Kidney (tissue), 14 donors: ENCODE data around the gene MDGA2. TPM values are rescaled to one million over a fixed set of nuclear protein-coding genes. Genes with fewer than 3 reads are reported as not detected.

ENCODE experiments used
- DNase-seq, 5 donors: peaks; one replicate each; pipeline ENCODE4 v3.0.0-alpha.2; 2013 to 2020
- FAIRE-seq: peaks from 2 replicates; lab custom pipeline; 2012; peaks lifted over from hg19 to GRCh38; lab: Jason Lieb, UNC
- H3K27ac ChIP-seq, 2 donors: one replicate each; pipeline ENCODE4 v1.7.0; 2013; ENCODE audit warnings: low read depth in 2 of 2, low read length in 2 of 2, inconsistent platforms in 1 of 2
- H3K27me3 ChIP-seq: one replicate; pipeline ENCODE4 v1.7.1; 2013; ENCODE audit warnings: low read length, inconsistent platforms; ENCODE audit not compliant: control insufficient read depth, insufficient read depth
- H3K36me3 ChIP-seq, 3 donors: one replicate each; pipeline versions ENCODE4 v1.7.0 to v1.7.1; 2013; ENCODE audit warnings: low read length in 3 of 3, control low read depth in 1 of 3, inconsistent platforms in 1 of 3; ENCODE audit not compliant: insufficient read depth in 3 of 3, control insufficient read depth in 2 of 3
- H3K4me1 ChIP-seq, 3 donors: one replicate each; pipeline versions ENCODE4 v1.7.0 to v1.7.1; 2013; ENCODE audit warnings: low read length in 3 of 3, inconsistent platforms in 1 of 3, low read depth in 1 of 3; ENCODE audit not compliant: control insufficient read depth in 2 of 3, insufficient read depth in 2 of 3
- H3K4me3 ChIP-seq, 3 donors: one replicate each; pipeline versions ENCODE4 v1.7.0 to v1.8.1; 2013; ENCODE audit warnings: low read length in 3 of 3, control low read depth in 1 of 3, inconsistent platforms in 1 of 3
- H3K9ac ChIP-seq, 3 donors: one replicate each; pipeline versions ENCODE4 v1.7.0 to v1.7.1; 2013; ENCODE audit warnings: low read length in 3 of 3, control low read depth in 1 of 3, inconsistent platforms in 1 of 3
- H3K9me3 ChIP-seq, 3 donors: one replicate each; pipeline versions ENCODE4 v1.7.0 to v1.7.1; 2013; ENCODE audit warnings: low read length in 3 of 3, control low read depth in 1 of 3, inconsistent platforms in 1 of 3; ENCODE audit not compliant: control insufficient read depth in 2 of 3, insufficient read depth in 1 of 3
- intact Hi-C: fragments of 100-400 bp; cut with DNase I; formaldehyde crosslinking; loops from one replicate; pipeline ENCODE4 v1.11.1; 2022
- polyA plus RNA-seq: library from polyadenylated mRNA; stranded (reverse); fragments of 350-450 nt; fragmentation: Illumina TruSeq; extraction: RNeasy Lipid Tissue Mini Kit (QIAGEN cat#74804); gene quantifications from one replicate; pipeline ENCODE4 v1.2.3, GENCODE V29; 2014; ENCODE audit warnings: low read depth, low replicate concordance; ENCODE audit not compliant: insufficient read depth
- total RNA-seq: library from RNA; stranded (reverse); fragmentation: NEBNext Ultra II Directional; extraction: Animal tissue kit (Norgen Biotek cat#: 25700); gene quantifications from one replicate; pipeline ENCODE4 v1.2.1, GENCODE V29; 2021
- TF ChIP-seq, protein P1 (sequence below): IDR thresholded peaks from 3 replicates; pipeline ENCODE4 v1.5.1; 2012; ENCODE audit warnings: mild to moderate bottlenecking, moderate library complexity, borderline replicate concordance; ENCODE audit not compliant: insufficient read depth; ENCODE audit errors: extremely low read depth
- donor health status: control.
- donor health status: control.
- donor health status: control.
- donor health status: control.
- donor health status: control.
- donor health status: DM: yes; HTN: yes; CAD: no.
- donor health status: Normal renal cell carcinoma (clear cell type).

MDGA2 gene
- total and polyA plus RNA-seq, 2 donors from 2014 or later, result 0.41 TPM; not detected in 1

DNA sequence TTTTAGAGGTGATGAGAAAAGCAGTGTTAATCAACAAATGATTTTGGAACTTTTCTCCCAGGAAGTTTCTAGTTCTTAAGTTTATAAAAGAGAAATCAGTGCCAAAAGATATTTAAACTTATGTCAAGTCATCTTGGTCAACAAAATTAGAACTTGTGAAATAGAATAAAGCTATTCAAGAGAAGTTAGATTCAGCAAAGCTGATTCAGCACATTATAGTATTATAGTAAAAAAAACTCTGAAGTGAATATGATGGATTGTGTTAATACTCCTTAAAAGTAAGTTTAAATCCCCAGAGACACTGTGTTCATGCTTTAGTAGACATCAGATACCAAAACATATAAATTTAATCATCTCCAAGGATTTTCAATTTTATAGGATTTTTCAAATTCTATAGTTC is 813.7 kb downstream of the MDGA2 start:
- FAIRE-seq (no peak), DNase-seq (no peak)
- H3K9me3 ChIP-seq, result no peaks in the 10 kb centered on the region
- no peaks in the 10 kb centered on the region for H3K4me1 ChIP-seq
- H3K27me3 ChIP-seq, result no peaks in the 10 kb centered on the region
- no peak overlapping the region for H3K9ac ChIP-seq
- no peak overlapping the region for H3K27ac ChIP-seq
- TF ChIP-seq, protein P1, sequence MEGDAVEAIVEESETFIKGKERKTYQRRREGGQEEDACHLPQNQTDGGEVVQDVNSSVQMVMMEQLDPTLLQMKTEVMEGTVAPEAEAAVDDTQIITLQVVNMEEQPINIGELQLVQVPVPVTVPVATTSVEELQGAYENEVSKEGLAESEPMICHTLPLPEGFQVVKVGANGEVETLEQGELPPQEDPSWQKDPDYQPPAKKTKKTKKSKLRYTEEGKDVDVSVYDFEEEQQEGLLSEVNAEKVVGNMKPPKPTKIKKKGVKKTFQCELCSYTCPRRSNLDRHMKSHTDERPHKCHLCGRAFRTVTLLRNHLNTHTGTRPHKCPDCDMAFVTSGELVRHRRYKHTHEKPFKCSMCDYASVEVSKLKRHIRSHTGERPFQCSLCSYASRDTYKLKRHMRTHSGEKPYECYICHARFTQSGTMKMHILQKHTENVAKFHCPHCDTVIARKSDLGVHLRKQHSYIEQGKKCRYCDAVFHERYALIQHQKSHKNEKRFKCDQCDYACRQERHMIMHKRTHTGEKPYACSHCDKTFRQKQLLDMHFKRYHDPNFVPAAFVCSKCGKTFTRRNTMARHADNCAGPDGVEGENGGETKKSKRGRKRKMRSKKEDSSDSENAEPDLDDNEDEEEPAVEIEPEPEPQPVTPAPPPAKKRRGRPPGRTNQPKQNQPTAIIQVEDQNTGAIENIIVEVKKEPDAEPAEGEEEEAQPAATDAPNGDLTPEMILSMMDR, result no peak
- H3K4me3 ChIP-seq, result no peak overlapping the region
- intact Hi-C loops, result no loop called here
- no peaks in the 10 kb centered on the region for H3K36me3 ChIP-seq

DNA sequence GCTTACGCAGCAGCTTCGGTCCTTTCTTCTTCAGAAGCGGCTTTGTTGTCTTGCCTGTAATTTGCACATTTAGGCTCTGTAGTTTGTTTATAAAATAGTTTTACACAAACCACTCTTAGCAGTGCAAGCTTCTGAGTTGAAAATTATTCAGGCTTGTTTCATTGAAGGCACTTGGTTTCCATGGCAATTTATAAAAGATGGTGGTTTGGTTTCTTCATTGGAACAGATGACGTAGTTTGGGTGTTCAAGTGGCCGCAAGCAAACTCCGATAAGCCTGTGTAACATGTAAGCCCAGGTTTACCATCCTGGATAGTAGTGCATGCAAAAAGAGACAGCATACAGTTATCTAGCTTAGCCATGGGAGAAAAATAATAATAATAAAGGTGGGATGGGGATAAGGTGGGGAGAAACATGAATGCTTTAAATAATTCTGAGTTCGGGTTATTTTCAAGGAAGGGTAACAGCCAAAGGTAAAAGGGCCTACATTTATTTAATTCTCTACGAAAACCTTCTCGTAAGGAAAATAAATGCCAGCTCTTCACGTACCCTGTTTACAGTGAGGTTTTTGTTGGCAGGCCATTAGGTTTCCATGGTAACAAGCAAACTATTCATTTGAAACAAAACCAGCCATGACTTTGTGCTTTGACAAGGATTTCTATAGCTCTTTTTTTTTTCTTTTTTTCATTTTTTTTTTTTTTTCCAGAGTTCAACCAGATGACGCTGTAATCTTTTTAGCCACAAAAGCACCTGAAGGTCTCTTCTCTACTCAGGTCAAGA is 834.3 kb downstream of the MDGA2 start:
- Histone ChIP-seq H3K4me3 (no peak overlapping the region), H3K4me1 (no peaks in the 10 kb centered on the region), H3K36me3 (no peaks in the 10 kb centered on the region), H3K9me3 (no peaks in the 10 kb centered on the region), H3K27me3 (no peaks in the 10 kb centered on the region), H3K9ac (no peak overlapping the region), H3K27ac (no peak overlapping the region)
- no peak for FAIRE-seq
- intact Hi-C loops, result no loop called here
- DNase-seq, result peak in 2 of 5 donors; percentile 3 to 12
- TF ChIP-seq, protein P1, result no peak

DNA sequence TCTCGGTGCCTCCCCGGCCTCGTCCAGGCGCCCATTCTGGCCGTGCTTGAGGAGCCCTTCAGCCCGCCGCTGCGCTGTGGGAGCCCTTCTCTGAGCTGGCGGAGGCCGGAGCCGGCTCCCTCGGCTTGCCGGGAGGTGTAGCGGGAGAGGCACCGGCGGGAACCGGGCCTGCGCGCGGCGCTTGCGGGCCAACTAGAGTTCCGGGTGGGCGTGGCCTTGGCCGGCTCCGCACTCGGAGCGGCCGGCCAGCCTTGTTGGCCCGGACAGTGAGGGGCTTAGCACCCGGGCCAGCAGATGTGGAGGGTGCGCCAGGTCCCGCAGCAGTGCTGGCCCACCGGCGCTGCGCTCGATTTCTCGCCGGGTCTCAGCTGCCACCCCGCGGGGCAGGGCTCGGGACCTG is 855.1 kb downstream of the MDGA2 start:
- Histone ChIP-seq H3K9ac (no peak overlapping the region), H3K27ac (no peak overlapping the region), H3K4me3 (no peak overlapping the region), H3K4me1 (no peaks in the 10 kb centered on the region), H3K9me3 (no peaks in the 10 kb centered on the region), H3K36me3 (no peaks in the 10 kb centered on the region), H3K27me3 (no peaks in the 10 kb centered on the region)
- TF ChIP-seq, protein P1, result no peak
- FAIRE-seq, result no peak
- DNase-seq, result peak in 1 of 5 donors; percentile 58
- intact Hi-C loops, result no loop called here
